Upper lobe of right lung (tissue), 1 donor: ENCODE data around the gene FADS1. TPM values are rescaled to one million over a fixed set of nuclear protein-coding genes. Genes with fewer than 3 reads are reported as not detected.

ENCODE experiments used
- ATAC-seq: fragments of 200-7000 bp; cut with Tn5 transposase; one replicate; pipeline ENCODE4 v1.9.1; 2020; ENCODE audit warnings: mild to moderate bottlenecking, moderate library complexity
- DNase-seq: peaks from one replicate; pipeline ENCODE4 v3.0.0-alpha.2; 2020
- H3K27ac ChIP-seq: fragments of 200-600 bp; one replicate; pipeline ENCODE4 v1.8.0; 2022
- H3K27me3 ChIP-seq: fragments of 200-600 bp; one replicate; pipeline ENCODE4 v1.8.0; 2022; ENCODE audit warnings: mild to moderate bottlenecking
- H3K36me3 ChIP-seq: fragments of 200-600 bp; one replicate; pipeline ENCODE4 v1.8.0; 2022
- H3K4me1 ChIP-seq: fragments of 200-600 bp; one replicate; pipeline ENCODE4 v1.8.0; 2022
- H3K4me3 ChIP-seq: fragments of 200-600 bp; one replicate; pipeline ENCODE4 v1.8.0; 2022; ENCODE audit warnings: mild to moderate bottlenecking
- H3K9me3 ChIP-seq: fragments of 200-600 bp; one replicate; pipeline ENCODE4 v1.8.0; 2022
- intact Hi-C: fragments of 100-400 bp; cut with DNase I; formaldehyde crosslinking; loops from one replicate; pipeline ENCODE4 v1.11.0; 2022
- total RNA-seq: library from RNA; stranded (reverse); fragmentation: NEBNext Ultra II Directional; extraction: Animal tissue kit (Norgen Biotek cat#: 25700); gene quantifications from one replicate; pipeline ENCODE4 v1.2.1, GENCODE V29; 2021
- TF ChIP-seq, protein P1 (sequence below): fragments of 200-600 bp; IDR thresholded peaks from one replicate; pipeline ENCODE4 v1.8.0; 2022; ENCODE audit warnings: antibody characterized with exemption
- donor health status: DM: no; HTN: yes; CAD: no; lungs with severe emphysema.

FADS1 gene
- total RNA-seq, 1 donor from 2014 or later: 68.0 TPM

DNA sequence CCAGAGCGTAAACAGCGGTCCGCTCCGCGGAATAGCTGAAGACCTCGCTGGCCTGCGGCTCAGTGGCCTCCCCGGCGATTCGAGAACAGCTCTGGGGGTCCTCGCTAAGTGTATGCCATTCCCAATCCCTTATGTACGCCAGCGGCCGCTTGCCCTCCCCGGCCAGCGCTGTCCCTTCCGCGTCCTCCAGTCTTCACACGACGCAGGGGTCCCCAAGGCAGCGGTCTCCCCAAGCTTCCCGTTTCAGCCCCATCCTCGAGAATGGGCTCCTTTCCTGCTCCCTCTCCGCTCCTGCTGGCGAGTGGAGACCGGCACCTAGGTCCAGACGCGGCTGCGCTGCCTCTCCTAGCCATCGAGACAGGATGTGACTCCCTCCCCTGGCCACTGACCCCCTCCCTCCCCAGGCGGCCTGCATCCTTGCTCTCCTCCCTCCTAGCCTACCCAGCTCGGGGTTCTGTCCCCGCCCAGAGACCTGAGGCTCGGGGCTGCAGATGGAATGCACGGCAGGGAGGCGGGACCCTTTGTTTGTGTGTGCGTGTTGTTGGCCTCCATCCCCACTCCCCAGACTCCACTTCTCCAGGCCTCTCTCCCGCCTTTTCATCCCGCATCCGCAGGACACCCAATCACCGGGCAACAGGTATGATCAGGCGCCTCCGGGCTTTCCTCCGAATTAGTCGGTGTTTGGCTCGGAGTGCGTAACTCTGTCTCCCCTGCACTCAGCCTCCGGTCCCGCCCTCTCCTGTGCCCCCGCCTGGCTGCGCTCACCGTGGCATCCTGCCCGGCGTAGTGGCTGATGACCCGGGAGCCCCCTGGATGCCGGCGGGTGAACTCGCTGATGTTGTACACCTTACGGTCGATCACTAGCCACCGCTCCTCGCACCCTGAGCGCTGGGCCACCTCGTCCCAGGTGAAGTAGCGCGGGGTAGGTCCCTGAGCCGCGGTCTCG is 740 bp downstream of the FADS1 start:
- Histone ChIP-seq H3K27me3 (no peaks in the 10 kb centered on the region), H3K4me3 (peak overlapping the region; percentile 70), H3K36me3 (peaks cover 21% of the 10 kb centered on the region), H3K4me1 (no peaks in the 10 kb centered on the region), H3K27ac (peak overlapping the region; percentile 97), H3K9me3 (no peaks in the 10 kb centered on the region)
- TF ChIP-seq, protein P1, sequence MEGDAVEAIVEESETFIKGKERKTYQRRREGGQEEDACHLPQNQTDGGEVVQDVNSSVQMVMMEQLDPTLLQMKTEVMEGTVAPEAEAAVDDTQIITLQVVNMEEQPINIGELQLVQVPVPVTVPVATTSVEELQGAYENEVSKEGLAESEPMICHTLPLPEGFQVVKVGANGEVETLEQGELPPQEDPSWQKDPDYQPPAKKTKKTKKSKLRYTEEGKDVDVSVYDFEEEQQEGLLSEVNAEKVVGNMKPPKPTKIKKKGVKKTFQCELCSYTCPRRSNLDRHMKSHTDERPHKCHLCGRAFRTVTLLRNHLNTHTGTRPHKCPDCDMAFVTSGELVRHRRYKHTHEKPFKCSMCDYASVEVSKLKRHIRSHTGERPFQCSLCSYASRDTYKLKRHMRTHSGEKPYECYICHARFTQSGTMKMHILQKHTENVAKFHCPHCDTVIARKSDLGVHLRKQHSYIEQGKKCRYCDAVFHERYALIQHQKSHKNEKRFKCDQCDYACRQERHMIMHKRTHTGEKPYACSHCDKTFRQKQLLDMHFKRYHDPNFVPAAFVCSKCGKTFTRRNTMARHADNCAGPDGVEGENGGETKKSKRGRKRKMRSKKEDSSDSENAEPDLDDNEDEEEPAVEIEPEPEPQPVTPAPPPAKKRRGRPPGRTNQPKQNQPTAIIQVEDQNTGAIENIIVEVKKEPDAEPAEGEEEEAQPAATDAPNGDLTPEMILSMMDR: no peak
- DNase-seq: peak; percentile 84
- intact Hi-C loops: no loop called here
- peak; percentile 41 for ATAC-seq

DNA sequence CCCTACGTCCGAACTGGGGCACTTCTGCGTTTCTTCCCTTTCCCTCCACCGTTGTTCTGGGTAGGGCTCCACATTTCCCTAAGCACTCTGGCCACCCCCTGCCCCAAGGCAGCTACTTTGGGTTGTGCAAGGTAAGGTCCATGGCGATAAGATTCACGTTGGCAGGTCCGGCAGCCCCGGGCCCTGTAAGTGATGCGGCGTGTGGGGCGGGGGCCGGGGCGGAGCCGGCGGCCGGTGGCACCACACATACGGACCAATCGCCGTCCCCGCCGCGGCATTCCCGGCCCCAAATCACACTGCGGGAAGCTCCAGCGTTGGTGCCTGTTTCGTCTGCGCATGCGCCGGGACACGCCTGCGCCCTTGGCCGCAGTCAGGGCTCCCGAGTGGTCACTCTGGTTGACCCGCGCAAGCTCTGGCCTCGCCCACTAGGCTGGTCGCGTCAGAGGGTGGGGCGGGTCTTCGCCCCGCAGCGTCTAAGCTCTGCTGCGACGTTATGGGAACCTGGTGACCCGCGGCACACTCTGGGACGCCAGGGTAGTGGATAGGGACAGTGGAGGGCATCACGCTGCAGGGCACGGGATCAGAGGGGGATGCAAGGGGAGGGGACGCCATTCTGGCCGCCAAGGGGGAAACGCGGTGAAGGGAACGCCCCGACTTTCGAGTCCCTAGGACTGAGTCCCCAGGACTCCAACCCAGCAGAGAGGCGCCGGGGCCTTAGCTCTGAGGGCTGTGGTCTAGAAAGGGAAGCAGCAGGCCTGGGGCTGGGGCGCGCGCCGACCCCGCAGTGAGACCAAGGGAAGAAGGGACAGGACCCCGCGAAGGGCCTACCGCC is 1.6 kb downstream of the FADS1 start:
- H3K27ac ChIP-seq: peak overlapping the region; percentile 97
- TF ChIP-seq, protein P1: no peak
- peaks cover 30% of the 10 kb centered on the region for H3K36me3 ChIP-seq
- H3K27me3 ChIP-seq: no peaks in the 10 kb centered on the region
- peak overlapping the region; percentile 70 for H3K4me3 ChIP-seq
- peak; percentile 99 for DNase-seq
- H3K9me3 ChIP-seq: no peaks in the 10 kb centered on the region
- H3K4me1 ChIP-seq: no peaks in the 10 kb centered on the region
- intact Hi-C loops: no loop called here
- peak; percentile 93 for ATAC-seq

DNA sequence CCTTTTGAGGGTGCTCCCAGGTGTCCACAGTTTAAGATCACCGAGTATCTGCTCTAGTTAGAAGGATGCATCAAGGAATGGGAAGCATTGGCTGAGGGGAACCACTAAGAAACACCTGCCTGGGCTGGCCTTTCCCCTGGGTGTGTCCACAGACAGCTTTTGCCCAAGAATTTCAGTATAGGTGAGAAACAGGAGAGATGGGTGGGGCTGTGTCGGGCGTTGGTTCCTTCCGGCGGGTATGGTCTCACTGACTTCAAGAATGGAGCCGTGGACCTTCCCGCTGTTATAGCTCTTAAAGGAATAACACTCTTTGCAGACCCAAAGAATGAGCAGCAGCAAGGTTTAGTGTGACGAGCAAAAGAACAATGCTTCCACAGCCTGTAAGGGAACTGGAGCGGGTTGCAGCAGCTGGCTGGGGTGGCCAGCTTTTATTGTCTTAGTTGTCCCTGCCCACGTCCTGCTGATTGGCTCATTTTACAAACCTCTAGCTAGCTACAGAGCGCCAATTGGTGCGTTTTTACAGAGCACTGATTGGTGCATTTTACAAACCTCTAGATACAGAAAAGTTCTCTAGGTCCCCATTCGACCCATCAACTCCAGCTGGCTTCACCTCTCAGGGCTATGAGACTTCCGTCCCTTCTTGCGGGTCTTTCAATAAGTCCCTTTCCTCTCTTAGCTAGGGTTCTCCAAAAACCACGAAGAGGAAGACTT is 2.4 kb downstream of the FADS1 start:
- DNase-seq: no peak
- Histone ChIP-seq H3K9me3 (no peaks in the 10 kb centered on the region), H3K4me3 (peak overlapping the region; percentile 70), H3K36me3 (peaks cover 37% of the 10 kb centered on the region), H3K4me1 (no peaks in the 10 kb centered on the region), H3K27me3 (no peaks in the 10 kb centered on the region), H3K27ac (peak overlapping the region; percentile 97)
- TF ChIP-seq, protein P1: no peak
- no peak for ATAC-seq
- intact Hi-C loops: no loop called here

DNA sequence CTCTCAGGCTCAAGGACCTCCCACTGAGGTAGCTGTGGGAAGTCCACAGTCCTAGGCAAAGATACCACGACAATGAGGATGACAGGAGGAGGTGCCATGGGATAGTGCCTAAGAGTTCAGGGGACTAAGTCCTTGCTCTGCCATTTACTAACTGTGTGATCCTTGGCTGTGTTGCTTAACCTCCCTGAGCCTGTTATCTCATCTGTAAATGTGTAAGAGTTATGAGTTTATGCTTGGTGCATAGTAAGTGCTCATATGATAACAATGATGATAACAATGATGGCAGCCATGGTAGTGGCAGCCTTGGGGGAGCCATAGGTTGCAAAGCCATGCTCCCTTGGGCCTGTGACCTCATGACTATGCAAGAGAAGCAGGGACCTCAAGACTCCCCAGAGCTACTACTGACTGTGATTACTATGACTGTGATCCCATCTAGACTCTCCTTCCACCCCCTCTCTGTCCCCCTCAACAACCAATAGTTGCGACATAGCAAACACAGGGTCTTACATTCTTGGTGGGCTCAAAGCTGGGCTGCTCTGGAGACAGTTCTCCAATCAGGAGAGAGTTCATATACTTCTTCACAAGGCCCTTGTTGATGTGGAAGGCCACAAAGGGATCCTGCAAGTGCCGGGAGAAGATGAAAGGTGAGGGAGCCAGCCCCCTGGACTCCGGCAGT is 3.9 kb downstream of the FADS1 start:
- H3K27ac ChIP-seq: no peak overlapping the region
- H3K9me3 ChIP-seq: no peaks in the 10 kb centered on the region
- intact Hi-C loops: no loop called here
- H3K4me3 ChIP-seq: no peak overlapping the region
- no peak for ATAC-seq
- peaks cover 53% of the 10 kb centered on the region for H3K36me3 ChIP-seq
- H3K4me1 ChIP-seq: no peaks in the 10 kb centered on the region
- H3K27me3 ChIP-seq: no peaks in the 10 kb centered on the region
- TF ChIP-seq, protein P1: no peak
- DNase-seq: no peak

DNA sequence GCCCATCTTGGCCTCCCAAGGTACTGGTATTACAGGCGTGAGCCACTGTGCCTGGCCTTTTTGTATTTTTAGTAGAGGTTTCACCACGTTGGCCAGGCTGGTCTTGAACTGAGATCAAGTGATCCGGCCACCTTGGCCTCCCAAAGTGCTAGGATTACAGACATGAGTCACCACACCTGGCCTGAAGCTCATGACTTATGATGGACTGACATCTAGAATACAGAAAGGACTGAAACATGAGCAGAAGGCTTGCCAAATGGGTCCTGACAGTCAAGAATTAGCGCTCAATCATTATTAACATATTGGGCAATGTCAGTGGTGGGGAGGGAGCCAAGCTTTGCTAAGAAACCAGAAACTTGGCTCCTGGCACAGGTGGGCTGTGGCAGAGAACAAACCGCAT is 5.0 kb downstream of the FADS1 start:
- peaks cover 60% of the 10 kb centered on the region for H3K36me3 ChIP-seq
- no peaks in the 10 kb centered on the region for H3K4me1 ChIP-seq
- intact Hi-C loops: no loop called here
- DNase-seq (no peak), ATAC-seq (no peak)
- TF ChIP-seq, protein P1: no peak
- no peaks in the 10 kb centered on the region for H3K9me3 ChIP-seq
- no peaks in the 10 kb centered on the region for H3K27me3 ChIP-seq
- H3K27ac ChIP-seq: no peak overlapping the region
- no peak overlapping the region for H3K4me3 ChIP-seq
